ENCODE results near the gene SETD3.

SETD3 gene

GRCh38 chr14:99384450-99385417 lies 95.9 kb downstream of the SETD3 start:
- no peak for DNase-seq

GRCh38 chr14:99383472-99384449 lies 96.9 kb downstream of the SETD3 start:
- no peak for DNase-seq

- DNase-seq, result no peak
Observed at GRCh38 chr14:99382781-99383471, 97.7 kb downstream of the SETD3 start.

- DNase-seq, result no peak
Observed at GRCh38 chr14:99382071-99382470, 98.6 kb downstream of the SETD3 start.

GRCh38 chr14:99381688-99382060 lies 99.0 kb downstream of the SETD3 start:
- DNase-seq, result no peak

- DNase-seq, result no peak
Observed at GRCh38 chr14:99380991-99381687, 99.5 kb downstream of the SETD3 start.

- no peak for DNase-seq
Observed at GRCh38 chr14:99380402-99380801, 100.3 kb downstream of the SETD3 start.

- no peak for DNase-seq
Observed at GRCh38 chr14:99378782-99379214, 101.9 kb downstream of the SETD3 start.

- no peak for DNase-seq
Observed at GRCh38 chr14:99377951-99378350, 102.7 kb downstream of the SETD3 start.

- DNase-seq, result no peak
Observed at GRCh38 chr14:99374964-99375363, 105.7 kb downstream of the SETD3 start.

- DNase-seq, result no peak
Observed at GRCh38 chr14:99363616-99364290, 116.9 kb downstream of the SETD3 start.

GRCh38 chr14:99363051-99363450 lies 117.6 kb downstream of the SETD3 start:
- no peak for DNase-seq

GRCh38 chr14:99361596-99362215 lies 119.0 kb downstream of the SETD3 start:
- no peak for DNase-seq

- DNase-seq, result no peak
Observed at GRCh38 chr14:99360774-99361595, 119.7 kb downstream of the SETD3 start.

- DNase-seq, result no peak
Observed at GRCh38 chr14:99359906-99360305, 120.8 kb downstream of the SETD3 start.

GRCh38 chr14:99357916-99358390 lies 122.7 kb downstream of the SETD3 start:
- no peak for DNase-seq

GRCh38 chr14:99357151-99357915 lies 123.3 kb downstream of the SETD3 start:
- no peak for DNase-seq

- DNase-seq, result no peak
Observed at GRCh38 chr14:99356031-99356608, 124.5 kb downstream of the SETD3 start.
